AG09309 (cell line): ENCODE data around the gene THSD4.

Source experiments
- DNase-seq: peaks from one replicate; pipeline ENCODE4 v3.0.0-alpha.2; 2010; ENCODE audit warnings: low read depth
- H3K4me3 ChIP-seq: 2 replicates; pipeline ENCODE4 v1.5.1; 2011; ENCODE audit warnings: mild to moderate bottlenecking, low read depth, low read length, moderate library complexity; ENCODE audit not compliant: control insufficient read depth
- CTCF ChIP-seq: IDR thresholded peaks from 2 replicates; pipeline ENCODE4 v1.5.1; 2011; ENCODE audit warnings: mild to moderate bottlenecking, low read depth, low read length, inconsistent platforms; ENCODE audit not compliant: insufficient read depth, control insufficient read depth; ENCODE audit errors: missing control alignments

Gene THSD4

GRCh38 chr15:71338265-71338664, 223.0 kb downstream of the THSD4 start:
- no peak overlapping the region for H3K4me3 ChIP-seq
- no peak for DNase-seq
- TF ChIP-seq CTCF: no peak

GRCh38 chr15:71338827-71339542, 223.7 kb downstream of the THSD4 start:
- no peak for TF ChIP-seq CTCF
- no peak overlapping the region for H3K4me3 ChIP-seq
- DNase-seq: no peak

- no peak for TF ChIP-seq CTCF
- no peak for DNase-seq
- H3K4me3 ChIP-seq: no peak overlapping the region
Measured at GRCh38 chr15:71341811-71342550, 226.7 kb downstream of the THSD4 start.

- no peak for DNase-seq
- TF ChIP-seq CTCF: no peak
- H3K4me3 ChIP-seq: no peak overlapping the region
Measured at GRCh38 chr15:71342658-71343057, 227.4 kb downstream of the THSD4 start.

GRCh38 chr15:71344316-71344715, 229.0 kb downstream of the THSD4 start:
- TF ChIP-seq CTCF: no peak
- H3K4me3 ChIP-seq: no peak overlapping the region
- DNase-seq: no peak

- no peak for DNase-seq
- TF ChIP-seq CTCF: no peak
- H3K4me3 ChIP-seq: no peak overlapping the region
Measured at GRCh38 chr15:71345186-71345585, 229.9 kb downstream of the THSD4 start.
